HEK293 (cell line): ENCODE results near the gene BACH2.

Experiments used
- CTCF ChIA-PET: fragments of 350-600 bp; formaldehyde crosslinking; extraction: SDS; loops from one replicate; lab custom pipeline; 2021; ENCODE audit warnings: antibody characterized with exemption; lab: Yijun Ruan, JAX
- POLR2A ChIA-PET: fragments of 300-600 bp; formaldehyde crosslinking; extraction: SDS; loops from one replicate; lab custom pipeline; 2020; ENCODE audit warnings: antibody characterized with exemption, inconsistent platforms; lab: Yijun Ruan, JAX
- H3K27ac ChIP-seq: fragments of 200-500 bp; sonication (Bioruptor generic); 2 replicates; pipeline ENCODE4 v1.5.1; 2014; ENCODE audit warnings: low read depth, low read length, control low read depth, inconsistent platforms; ENCODE audit errors: extremely low read depth
- H3K36me3 ChIP-seq, 2 experiments: fragments of 200-500 bp in 1 of 2; sonication (Bioruptor generic) in 1 of 2; 1 replicate in 1 of 2; 2 replicates in 1 of 2; pipeline ENCODE4 v1.5.1; 2014 to 2017; ENCODE audit warnings: inconsistent platforms in 2 of 2, low read length in 2 of 2; ENCODE audit not compliant: control insufficient read depth in 2 of 2, insufficient read depth in 1 of 2
- H3K4me1 ChIP-seq: fragments of 200-500 bp; sonication (Bioruptor generic); 2 replicates; pipeline ENCODE4 v1.5.1; 2014; ENCODE audit warnings: mild to moderate bottlenecking, low read length, inconsistent platforms; ENCODE audit not compliant: control insufficient read depth, insufficient read depth
- H3K4me3 ChIP-seq: 2 replicates; pipeline ENCODE4 v1.5.1; 2011; ENCODE audit warnings: low read depth, mild to moderate bottlenecking, control low read depth, low read length, moderate library complexity
- H3K9me3 ChIP-seq: fragments of 200-500 bp; sonication (Bioruptor generic); 2 replicates; pipeline ENCODE4 v1.5.1; 2014; ENCODE audit warnings: low read depth, low read length, inconsistent platforms; ENCODE audit not compliant: control insufficient read depth, insufficient read depth
- AEBP2 ChIP-seq: fragments of 450-650 bp; formaldehyde crosslinking; IDR thresholded peaks from 2 replicates; pipeline ENCODE4 v1.5.1; 2016; ENCODE audit warnings: missing biosample characterization, missing genetic modification characterization, borderline replicate concordance
- ATF2 ChIP-seq: fragments of 450-650 bp; formaldehyde crosslinking; IDR thresholded peaks from 2 replicates; pipeline ENCODE4 v1.5.1; 2016; ENCODE audit warnings: missing biosample characterization, missing genetic modification characterization, low read depth
- IKZF3 ChIP-seq: fragments of 450-650 bp; IDR thresholded peaks from 2 replicates; pipeline ENCODE4 v1.5.0; 2018; ENCODE audit warnings: missing biosample characterization, mild to moderate bottlenecking, missing genetic modification characterization, moderate library complexity
- PRDM2 ChIP-seq: fragments of 450-650 bp; formaldehyde crosslinking; IDR thresholded peaks from 2 replicates; pipeline ENCODE4 v1.5.1; 2016; ENCODE audit warnings: missing biosample characterization, missing genetic modification characterization, borderline replicate concordance
- PRDM6 ChIP-seq: fragments of 450-650 bp; formaldehyde crosslinking; IDR thresholded peaks from 2 replicates; pipeline ENCODE4 v1.5.1; 2017; ENCODE audit warnings: missing biosample characterization, missing genetic modification characterization
- SCRT2 ChIP-seq: fragments of 450-650 bp; formaldehyde crosslinking; IDR thresholded peaks from 2 replicates; pipeline ENCODE4 v1.5.1; 2016; ENCODE audit warnings: missing biosample characterization, missing genetic modification characterization
- SP7 ChIP-seq: fragments of 450-650 bp; formaldehyde crosslinking; IDR thresholded peaks from 2 replicates; pipeline ENCODE4 v1.5.1; 2016; ENCODE audit warnings: missing biosample characterization, missing genetic modification characterization
- TCF7L2 ChIP-seq: IDR thresholded peaks from 2 replicates; pipeline ENCODE4 v1.6.1; 2011; ENCODE audit warnings: low read depth, mild to moderate bottlenecking, inconsistent platforms, low read length, moderate library complexity, borderline replicate concordance
- YY1 ChIP-seq: fragments of 450-650 bp; formaldehyde crosslinking; IDR thresholded peaks from 2 replicates; pipeline ENCODE4 v1.5.1; 2018; ENCODE audit warnings: missing biosample characterization, missing genetic modification characterization
- ZNF112 ChIP-seq: fragments of 450-650 bp; formaldehyde crosslinking; IDR thresholded peaks from 2 replicates; pipeline ENCODE4 v1.5.0; 2017; ENCODE audit warnings: missing biosample characterization, missing genetic modification characterization
- ZNF280D ChIP-seq: fragments of 450-650 bp; formaldehyde crosslinking; IDR thresholded peaks from 2 replicates; pipeline ENCODE4 v1.5.1; 2016; ENCODE audit warnings: missing biosample characterization, missing genetic modification characterization
- ZNF366 ChIP-seq: fragments of 450-650 bp; formaldehyde crosslinking; conservative IDR thresholded peaks from 2 replicates; pipeline ENCODE4 v1.5.1; 2016; ENCODE audit warnings: missing biosample characterization, missing genetic modification characterization
- ZNF404 ChIP-seq: fragments of 450-650 bp; formaldehyde crosslinking; IDR thresholded peaks from 2 replicates; pipeline ENCODE4 v1.5.1; 2017; ENCODE audit warnings: missing biosample characterization, missing genetic modification characterization
- ZNF48 ChIP-seq: fragments of 450-650 bp; formaldehyde crosslinking; IDR thresholded peaks from 2 replicates; pipeline ENCODE4 v1.5.1; 2016; ENCODE audit warnings: missing biosample characterization, missing genetic modification characterization
- ZNF600 ChIP-seq: fragments of 450-650 bp; formaldehyde crosslinking; IDR thresholded peaks from 2 replicates; pipeline ENCODE4 v1.5.1; 2016; ENCODE audit warnings: missing biosample characterization, missing genetic modification characterization
- ZNF629 ChIP-seq: fragments of 450-650 bp; formaldehyde crosslinking; IDR thresholded peaks from 2 replicates; pipeline ENCODE4 v1.5.1; 2017; ENCODE audit warnings: missing biosample characterization, missing genetic modification characterization
- ZNF677 ChIP-seq: fragments of 450-650 bp; IDR thresholded peaks from 2 replicates; pipeline ENCODE4 v1.5.0; 2018; ENCODE audit warnings: missing biosample characterization, mild to moderate bottlenecking, missing genetic modification characterization, moderate library complexity
- ZSCAN30 ChIP-seq: fragments of 450-650 bp; IDR thresholded peaks from 2 replicates; pipeline ENCODE4 v1.5.1; 2018; ENCODE audit warnings: missing biosample characterization, mild to moderate bottlenecking, missing genetic modification characterization, moderate library complexity

The BACH2 gene

GRCh38 chr6:90170601-90171000 is 126.0 kb downstream of the BACH2 start:
- Histone ChIP-seq H3K4me3 (no peak overlapping the region), H3K4me1 (peaks cover 8% of the 10 kb centered on the region; the same call in 1 of the 2 replicates), H3K9me3 (no peaks in the 10 kb centered on the region), H3K36me3 (no peaks in the 10 kb centered on the region), H3K27ac (no peak overlapping the region)
- ChIA-PET CTCF (no interaction called here), POLR2A (interaction anchor here (0.7 kb wide), 1 partner anchor 192 kb away, joined by 4 read pairs; no protein-coding TSS in a partner anchor)
- no peak for TF ChIP-seq ZNF48 (tag by site-specific recombination)
- TF ChIP-seq ZNF366 (tag by site-specific recombination), result no peak
- TF ChIP-seq PRDM2, result no peak

- Histone ChIP-seq H3K4me1 (peaks cover 8% of the 10 kb centered on the region; the same call in 1 of the 2 replicates), H3K36me3 (no peaks in the 10 kb centered on the region), H3K4me3 (no peak overlapping the region), H3K9me3 (no peaks in the 10 kb centered on the region), H3K27ac (no peak overlapping the region)
- ChIA-PET CTCF (interaction anchor here (0.9 to 1.0 kb wide), 2 partner anchors 9 to 310 kb away, joined by 3 read pairs; no protein-coding TSS in a partner anchor), POLR2A (no interaction called here)
- TF ChIP-seq ZNF629 (no peak), ZNF677 (no peak), ZNF600 (tag by site-specific recombination) (0 out of 2 replicates have a peak, but pooled peaks have one; percentile 12), ATF2 (no peak), SP7 (tag by site-specific recombination) (peak; percentile 49), TCF7L2 (no peak), ZSCAN30 (0 out of 2 replicates have a peak, but pooled peaks have one; percentile 43), ZNF112 (tag by site-specific recombination) (no peak), SCRT2 (no peak), ZNF404 (tag by site-specific recombination) (no peak), ZNF280D (no peak), AEBP2 (tag by site-specific recombination) (no peak), YY1 (tag by site-specific recombination) (0 out of 2 replicates have a peak, but pooled peaks have one; percentile 16), IKZF3 (tag by site-specific recombination) (no peak), PRDM6 (tag by site-specific recombination) (no peak)
These were observed 127.3 kb downstream of the BACH2 start for GRCh38 chr6:90169374-90169773.
